Activated CD8-positive, alpha-beta memory T cell treated with anti-CD3 and anti-CD28 coated beads for 1 hour (primary cell): ENCODE measurements around the gene RNF145.
A peak's percentile ranks its signal among the peaks of the same experiment; 100 is the strongest.
"Not testable (repeated sequence)": the region's sequence is repeated elsewhere in the genome, so short reads cannot be mapped to it uniquely, and the experiment has no call there.

Source experiments
- DNase-seq, 2 donors: peaks; one replicate each; pipeline ENCODE4 v3.0.0-alpha.2; 2020; ENCODE audit warnings: low read depth in 1 of 2; ENCODE audit errors: extremely low read depth in 1 of 2

The RNF145 gene

DNA sequence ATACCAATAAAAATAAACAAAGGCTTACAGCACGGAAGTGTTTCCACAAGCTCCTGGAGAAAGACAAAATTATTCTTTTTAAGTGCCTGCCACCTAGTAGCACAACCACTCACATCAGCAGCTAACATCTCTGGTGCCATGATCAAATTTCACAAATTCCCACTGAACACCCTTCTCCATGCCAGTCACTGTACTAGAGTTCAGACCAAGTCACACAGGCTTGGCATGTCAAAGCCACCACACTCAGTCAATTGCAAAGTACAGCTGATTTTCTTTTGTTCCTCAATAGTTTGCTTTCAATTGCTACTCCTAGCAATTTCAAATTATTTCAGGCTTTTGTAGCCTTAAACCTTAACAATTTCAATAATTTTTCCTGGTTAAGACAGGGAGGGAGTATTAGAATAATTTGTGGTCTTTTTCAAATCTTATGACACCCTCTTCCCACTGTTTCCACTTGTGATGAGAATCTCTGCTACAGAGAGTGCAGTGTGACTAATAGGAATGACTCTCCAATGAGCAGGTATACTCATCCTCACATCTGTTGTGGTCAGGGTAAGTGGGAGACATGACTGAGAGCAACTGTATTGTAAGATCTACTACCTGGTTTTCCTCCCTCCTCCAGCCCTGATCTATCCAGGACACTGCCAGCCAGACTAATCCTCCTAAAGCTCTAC, 46.2 kb downstream of the RNF145 start:
- no peak for DNase-seq

DNA sequence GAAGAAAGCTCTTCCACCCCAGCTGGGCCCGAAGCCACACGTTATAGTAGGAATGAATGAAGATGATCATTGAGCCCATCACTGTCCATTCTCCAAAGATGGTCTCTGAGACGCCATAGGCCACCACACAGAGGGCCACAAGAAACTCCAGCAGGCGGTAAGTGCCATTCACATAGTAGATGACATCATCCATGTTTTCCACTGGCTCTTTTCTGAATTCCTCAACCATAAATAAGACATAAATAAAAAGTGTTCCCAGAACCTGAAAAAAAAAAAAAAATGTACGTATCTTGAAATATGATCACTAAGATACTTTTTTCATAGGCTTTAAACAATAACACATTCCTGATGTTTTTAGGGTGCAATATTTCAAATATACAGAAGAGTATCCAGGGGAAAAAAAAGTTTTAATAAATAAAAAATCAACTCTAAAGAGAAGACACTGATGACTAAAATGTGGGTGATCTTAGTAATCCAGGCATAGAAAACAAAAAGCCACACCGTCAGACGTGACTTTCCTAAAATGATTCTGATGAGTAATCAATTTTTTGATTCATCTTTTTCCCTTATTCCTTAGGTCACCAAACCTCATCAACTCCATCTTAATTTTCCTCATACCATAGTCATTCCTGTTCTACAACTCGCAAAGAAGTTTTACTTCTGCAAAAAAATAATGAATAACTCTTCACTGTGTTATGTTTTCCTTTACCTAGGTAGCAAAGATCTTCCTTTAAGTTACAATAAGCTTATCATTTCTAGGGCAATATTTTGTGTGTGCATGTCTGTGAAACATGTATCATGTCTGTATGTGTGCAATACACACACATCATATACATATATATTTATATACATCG, 47.8 kb downstream of the RNF145 start:
- DNase-seq, result no peak

DNA sequence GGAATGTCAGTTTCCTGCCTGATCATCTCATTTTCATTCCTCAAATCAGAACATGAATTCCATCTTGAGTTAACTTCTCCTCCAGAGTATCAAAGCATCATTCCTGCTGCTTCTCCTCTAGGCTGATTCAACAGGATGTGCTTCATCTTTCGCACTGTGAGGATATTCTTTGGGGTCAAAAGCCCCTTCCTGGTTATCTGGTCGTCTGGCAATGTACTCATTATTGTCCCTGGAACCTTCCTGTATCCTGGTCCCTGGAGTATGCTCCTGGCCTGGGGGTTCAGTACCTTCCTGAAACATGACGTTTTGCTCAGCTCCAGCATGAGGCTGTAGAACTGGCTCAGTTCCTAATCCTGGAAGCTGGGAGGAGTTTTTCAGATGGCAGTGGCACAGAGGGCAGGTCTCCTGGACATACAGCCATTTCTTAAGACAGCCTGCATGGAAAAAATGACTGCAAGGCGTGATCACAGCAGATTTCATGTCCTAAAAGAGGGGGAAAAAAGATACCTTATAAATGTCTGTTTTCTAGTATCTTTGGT, 50.7 kb downstream of the RNF145 start:
- not testable (repeated sequence) for DNase-seq

DNA sequence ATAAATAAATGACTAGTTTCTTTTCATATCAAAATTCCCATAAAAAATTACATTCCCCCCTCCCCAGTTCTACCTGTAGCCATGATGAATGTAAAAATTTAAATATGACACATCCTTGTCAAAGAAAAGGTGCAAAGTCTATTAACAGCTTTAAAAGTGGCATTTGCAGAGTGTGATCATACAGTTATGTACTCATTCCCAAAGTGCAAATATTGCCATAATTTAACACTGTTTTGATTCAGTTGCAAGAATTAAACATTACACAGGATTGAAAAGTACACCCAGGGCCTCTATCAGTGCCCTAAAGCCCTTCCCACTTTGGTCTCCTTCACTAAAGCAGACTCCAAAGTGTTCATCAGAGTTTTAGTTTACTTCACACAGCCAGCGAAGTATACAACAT, 51.8 kb downstream of the RNF145 start:
- no peak for DNase-seq

DNA sequence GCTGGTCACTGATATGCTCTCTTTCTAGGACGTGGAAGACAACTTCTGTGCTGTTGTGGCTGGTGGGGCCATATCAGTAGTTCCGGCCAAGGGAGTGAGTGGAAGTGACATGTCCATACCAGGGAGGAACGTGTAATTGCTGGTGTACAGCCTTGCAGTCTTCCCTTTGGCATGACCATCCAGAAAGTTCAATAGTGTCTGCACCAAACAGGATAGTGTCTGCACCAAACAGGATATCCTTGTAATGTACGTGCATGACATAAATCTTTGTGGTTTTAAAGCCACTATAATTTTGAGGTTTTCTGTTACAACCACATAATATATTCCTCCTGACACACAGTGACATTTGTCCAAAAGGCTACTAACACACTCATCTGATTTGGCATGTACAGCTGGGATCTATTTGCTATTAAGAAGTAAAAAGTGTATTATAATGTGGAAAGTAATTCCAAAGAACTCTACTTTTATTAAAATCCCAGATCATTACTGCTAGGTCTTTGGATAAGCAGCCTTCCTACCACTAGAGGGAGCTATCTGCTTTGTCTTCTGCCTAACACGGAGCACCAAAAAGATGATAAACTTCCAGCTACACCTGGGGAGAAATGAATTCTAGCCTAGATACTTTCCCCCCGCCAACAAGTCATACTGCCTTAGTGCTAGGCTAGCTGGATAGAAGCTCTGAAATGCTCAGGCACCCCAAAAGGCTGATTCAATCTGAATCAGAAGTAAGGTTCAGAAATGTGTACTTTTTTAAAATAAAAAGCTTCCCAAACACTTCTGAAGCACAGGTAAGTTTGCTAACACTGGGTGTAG, 52.7 kb downstream of the RNF145 start:
- peak in 1 of 2 donors; percentile 8 for DNase-seq

DNA sequence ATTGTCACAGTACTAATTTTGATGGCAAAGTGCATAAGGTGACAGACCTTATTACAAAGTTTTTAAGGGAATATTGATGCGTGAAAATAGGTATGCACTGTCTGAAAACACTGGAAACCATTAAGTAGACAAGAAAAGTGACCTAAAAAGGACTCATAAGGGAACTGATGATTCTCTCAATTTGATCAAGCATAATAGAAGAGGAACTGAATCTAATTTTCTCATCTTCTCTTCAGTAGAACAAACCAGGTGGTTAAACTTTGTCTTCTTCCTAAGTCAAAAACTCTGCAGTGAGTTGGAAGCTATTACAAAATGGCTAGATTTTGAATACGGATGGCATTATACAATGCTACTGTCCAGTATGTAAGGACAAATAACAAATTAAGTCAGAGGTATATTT, 53.4 kb downstream of the RNF145 start:
- no peak for DNase-seq

DNA sequence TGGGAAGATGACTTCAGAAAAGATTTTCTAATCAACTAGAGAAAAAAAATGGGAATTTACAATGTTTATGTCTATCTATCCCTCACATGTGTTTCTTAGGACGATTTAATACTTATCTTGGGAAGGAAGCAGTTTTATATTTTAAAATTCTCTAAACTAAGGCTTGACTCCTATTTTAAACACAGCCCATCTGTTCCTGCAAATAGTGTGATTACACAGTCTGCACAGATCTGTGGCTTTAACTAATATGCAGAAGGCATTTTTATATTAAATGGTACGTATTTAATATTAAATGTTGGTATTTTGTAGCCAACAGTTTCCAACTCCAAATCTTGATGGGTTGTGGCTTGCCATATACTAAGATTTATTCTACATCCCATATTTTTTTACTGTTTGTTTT, 56.5 kb downstream of the RNF145 start:
- DNase-seq, result no peak

DNA sequence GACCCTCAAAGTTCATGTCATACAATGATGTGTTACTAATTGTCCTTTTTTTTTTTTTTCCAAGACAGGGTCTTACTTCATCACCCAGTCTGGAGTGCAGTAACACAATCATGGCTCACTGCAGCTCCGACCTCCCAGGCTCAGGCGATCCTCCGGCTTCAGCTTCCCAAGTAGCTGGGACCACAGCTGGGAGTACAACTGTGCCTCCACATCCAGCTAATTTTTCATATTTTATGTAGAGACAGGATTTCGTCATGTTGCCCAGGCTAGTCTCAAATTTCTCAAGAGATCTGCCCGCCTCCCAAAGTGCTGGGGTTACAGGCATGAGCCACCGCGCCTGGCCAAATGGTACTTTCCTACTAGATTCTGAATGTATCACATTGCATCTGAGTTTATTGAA, 60.3 kb downstream of the RNF145 start:
- DNase-seq, result no peak

DNA sequence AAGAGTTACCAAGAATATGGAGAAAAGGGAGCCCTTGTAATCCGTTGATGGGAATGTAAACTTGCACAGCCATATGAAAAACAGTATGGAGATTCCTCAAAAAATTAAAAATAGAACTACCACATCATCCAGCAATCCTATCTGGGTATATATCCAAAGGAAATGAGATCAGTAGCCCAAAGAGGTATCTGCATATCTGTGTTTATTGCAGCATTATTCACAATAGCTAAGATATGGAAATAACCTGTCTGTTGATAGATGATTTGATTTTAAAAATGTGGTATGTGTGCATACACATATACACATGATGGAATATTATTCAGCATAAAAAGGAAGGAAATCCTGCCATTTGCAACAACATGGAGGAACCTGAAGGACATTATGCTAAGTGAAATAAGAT, 61.4 kb downstream of the RNF145 start:
- DNase-seq, result no peak

DNA sequence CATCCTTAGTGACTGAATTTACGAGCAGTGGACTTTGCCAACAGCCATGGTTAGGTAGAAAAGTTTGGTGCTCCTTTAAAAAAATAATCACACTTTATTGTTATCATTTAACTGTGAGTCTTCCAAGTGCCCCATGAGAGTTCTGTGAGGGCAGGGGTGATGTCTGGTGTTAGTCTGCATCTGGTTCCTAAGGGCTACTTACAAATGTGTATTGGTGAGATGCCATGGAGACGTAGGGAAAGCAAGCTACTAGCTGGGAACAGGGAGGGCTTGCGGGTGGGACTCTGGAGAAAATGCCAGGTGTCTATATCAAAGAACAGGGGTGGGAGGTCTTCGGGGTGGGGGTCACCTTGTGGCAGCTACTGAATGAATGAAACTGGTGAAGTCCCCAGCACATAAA, 62.5 kb downstream of the RNF145 start:
- DNase-seq, result no peak

DNA sequence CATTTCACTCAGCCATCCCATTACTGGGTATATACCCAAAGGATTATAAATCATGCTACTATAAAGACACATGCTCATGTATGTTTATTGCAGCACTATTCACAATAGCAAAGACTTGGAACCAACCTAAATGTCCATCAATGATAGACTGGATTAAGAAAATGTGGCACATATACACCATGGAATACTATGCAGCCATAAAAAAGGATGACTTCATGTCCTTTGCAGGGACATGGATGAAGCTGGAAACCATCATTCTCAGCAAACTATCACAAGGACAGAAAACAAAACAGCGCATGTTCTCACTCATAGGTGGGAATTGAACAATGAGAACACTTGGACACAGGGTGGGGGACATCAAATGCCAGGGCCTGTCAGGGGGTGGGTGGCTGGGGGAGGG, 64.2 kb downstream of the RNF145 start:
- not testable (repeated sequence) for DNase-seq

DNA sequence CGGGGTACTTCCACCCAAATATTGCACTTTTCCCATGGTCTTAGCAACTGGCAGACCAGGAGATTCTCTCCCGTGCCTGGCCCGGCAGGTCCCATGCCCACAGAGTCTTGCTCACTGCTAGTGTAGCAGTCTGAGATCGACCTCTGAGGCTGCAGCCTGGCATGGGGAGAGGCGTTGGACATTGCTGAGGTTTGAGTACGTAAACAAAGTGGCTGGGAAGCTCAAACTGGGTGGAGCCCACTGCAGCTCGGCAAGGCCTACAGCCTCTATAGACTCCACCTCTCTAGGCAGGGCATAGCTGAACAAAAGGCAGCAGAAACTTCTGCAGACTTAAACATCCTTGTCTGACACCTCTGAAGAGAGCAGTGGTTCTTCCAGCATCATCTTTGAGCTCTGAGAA, 69.6 kb downstream of the RNF145 start:
- DNase-seq, result no peak

DNA sequence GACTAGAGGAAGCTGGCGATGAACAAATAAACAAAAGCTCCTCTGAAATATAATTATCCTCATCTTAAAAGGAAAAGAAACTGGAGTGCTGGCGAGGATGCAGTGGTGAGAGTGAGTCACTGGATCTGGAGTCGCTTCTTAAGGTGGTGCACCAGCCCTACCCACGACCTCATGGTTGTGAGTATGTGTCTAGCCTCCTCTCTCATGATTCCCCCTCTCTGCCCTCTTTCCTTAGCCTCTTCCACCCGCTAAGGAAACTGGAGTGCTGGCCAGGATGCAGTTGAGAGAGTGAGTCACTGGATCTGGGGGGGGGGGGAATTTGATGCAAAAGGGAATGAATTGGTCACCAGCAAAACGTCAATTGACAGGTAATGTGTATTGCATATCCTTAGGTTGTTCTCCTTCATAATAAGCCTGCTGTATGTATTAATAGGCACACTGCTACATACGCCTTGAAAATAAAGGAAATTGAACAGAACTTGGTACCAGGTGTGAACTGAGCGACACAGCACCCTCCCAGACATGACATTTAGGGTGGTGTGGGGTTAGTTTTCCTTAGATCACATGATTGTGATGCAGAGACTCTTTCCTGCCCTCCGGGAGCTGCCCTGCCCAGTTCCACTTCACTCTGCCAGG, 73.3 kb downstream of the RNF145 start:
- DNase-seq, result no peak

DNA sequence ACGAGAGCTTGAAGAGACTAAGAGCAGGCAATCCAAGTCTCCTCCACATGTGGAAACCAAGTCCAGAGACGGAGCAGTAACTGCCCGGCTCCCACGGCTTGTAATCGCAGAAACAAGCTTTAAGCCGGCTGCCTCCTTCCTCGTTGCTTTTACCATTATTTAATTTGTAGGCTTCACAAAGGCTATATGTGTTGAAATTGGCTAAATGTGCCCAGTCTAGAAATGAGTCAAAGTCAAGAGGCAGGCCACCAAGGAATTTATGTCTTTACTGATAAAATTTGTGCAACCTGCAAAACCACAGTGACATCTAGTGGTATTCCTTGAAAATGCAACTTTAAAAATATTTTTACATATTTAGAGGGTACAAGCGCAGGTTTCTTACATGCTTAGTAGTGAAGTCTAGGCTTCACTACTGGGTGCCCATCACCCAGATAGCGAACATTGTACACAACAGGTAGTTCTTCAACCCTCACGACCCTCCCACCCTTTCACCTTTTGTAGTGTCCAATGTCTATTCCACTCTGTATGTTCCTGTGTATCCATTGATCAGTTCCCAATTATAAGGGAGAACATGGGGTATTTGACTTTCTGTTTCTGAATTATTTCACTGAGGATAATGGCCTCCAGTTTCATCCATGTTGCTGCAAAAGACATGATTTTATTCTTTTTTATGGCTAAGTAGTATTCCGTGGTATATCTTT, 76.2 kb downstream of the RNF145 start:
- no peak for DNase-seq

DNA sequence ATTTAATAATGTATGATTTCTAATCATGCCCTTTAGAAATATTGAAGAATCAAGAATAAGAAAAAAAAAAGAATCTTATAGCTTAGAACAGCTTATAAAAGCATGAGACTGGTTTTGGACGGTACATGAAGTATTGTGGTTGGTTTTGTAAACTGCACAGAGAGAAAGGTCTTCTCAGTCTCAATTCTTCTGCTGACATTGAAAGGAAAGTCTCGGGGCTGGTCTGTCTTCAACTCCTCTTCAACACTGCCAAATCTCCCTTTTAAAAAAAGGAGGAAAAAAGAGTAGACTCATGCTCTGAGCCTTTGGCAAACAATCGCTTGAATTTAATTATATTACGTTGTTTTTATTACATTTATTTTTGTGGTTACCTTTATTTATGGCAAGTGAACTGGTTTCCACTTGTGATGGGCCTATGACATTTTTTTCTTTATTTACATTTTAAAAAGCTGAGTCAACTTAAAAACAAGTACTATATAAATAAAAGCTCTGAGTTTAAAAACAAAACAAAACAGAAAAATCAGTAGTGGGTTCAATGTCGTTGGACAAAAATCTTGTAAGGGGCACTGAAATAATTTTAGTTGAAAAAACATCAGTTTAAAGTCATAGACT, 76.8 kb downstream of the RNF145 start:
- DNase-seq, result no peak

DNA sequence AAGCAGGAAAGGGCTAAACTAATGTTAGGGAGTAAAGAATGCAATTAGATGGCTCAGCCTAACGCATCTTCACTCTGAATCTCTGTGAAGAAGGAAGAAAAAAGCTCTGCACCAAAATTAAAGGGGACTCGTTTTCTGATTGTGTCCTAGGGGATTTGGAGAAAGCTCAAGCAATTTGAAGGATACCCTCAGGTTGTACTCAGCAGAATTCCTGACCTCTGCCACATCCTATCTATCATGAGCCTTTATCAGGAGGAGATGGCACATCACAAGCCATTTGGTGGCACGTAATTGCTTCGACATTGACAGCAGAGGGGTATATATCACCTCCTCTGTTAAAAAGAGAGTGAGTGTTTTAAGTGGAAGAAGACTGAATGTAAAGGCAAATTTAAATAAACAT, 77.4 kb downstream of the RNF145 start:
- no peak for DNase-seq

DNA sequence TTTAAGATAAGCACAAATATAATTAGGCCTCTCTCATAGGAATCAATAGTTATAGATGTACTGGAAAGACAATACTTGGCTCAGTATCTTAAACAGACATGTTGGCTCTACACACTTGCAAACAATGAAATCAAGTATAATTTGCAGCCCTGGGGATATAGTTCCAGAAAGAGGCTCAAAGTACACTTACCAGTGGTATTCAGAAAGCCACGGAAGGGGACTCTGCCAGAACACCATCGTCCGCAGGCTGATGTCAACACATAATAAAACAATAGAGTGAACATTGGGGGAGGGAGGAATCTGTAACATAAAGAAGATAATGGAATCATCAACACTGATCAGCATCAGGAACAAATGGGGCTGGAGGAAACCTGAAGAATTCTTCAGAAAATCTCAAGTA, 78.5 kb downstream of the RNF145 start:
- no peak for DNase-seq

DNA sequence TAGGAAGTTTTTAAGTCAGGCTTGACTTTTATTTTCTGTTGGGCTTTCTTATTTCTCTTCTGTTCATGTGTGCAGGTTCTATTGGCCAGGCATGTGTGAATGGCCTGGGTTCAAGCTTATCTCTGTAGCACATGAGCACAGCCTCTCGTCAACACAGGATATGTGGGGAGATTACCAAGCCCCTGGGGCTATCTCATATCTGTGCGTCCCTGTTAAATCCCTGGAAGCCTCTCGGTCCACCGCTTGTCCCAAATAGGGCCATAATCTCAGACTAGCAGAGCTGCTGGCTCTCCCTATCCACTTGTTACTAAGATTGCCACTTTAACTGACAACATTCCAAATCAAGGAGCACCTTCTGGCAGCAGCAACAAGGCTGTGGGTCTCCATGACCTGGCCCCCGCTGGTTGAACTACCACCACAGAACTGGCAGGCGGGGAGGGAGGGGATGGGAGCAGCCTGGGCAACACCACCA, 81.2 kb downstream of the RNF145 start:
- no peak for DNase-seq

DNA sequence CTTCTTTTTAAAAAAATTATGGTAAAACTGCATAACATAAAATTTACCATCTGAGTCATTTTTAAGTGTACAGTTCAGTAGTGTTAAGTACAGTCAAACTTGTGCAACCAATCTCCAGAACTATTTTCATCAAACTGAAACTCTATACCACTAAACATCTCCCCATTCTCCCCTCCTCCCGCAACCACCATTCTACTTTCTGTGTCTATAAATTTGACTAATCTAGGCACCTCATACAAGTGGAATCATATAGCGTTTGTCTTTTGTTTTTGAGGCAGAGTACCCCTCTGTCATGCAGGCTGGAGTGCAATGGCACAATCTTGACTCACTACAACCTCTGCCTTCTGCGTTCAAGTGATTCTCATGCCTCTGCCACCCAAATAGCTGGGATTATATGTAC, 85.7 kb downstream of the RNF145 start:
- no peak for DNase-seq

DNA sequence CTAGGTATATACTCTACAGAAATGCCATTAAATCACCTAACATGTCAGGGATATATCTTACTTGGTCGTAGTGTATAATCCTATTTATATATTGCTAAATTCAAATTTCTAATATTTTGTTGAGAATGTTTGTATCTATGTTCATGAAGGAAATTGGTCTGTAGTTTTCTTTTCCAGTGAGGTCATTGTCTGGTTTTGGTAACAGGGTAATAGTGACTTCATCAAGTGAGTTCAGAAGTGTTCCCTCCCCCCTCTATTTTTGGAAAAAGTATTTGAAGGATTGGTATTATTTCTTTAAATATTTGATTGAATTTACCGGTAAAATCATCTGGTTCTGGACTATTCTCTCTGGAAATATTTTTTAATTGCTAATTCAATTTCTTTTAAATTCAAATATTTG, 86.2 kb downstream of the RNF145 start:
- no peak for DNase-seq
